ENCODE results near the gene CALCB.

The CALCB gene

GRCh38 chr11:15123849-15124248 is 50.5 kb downstream of the CALCB start:
- no peak for DNase-seq

- DNase-seq, result no peak
Measured at GRCh38 chr11:15124528-15124927, 51.1 kb downstream of the CALCB start.

GRCh38 chr11:15127341-15127740 is 53.9 kb downstream of the CALCB start:
- DNase-seq, result no peak
